ENCODE measurements around the gene NDST1.

NDST1 gene

GRCh38 chr5:150549735-150550134, 41.8 kb downstream of the NDST1 start:
- TF ChIP-seq, protein P1, sequence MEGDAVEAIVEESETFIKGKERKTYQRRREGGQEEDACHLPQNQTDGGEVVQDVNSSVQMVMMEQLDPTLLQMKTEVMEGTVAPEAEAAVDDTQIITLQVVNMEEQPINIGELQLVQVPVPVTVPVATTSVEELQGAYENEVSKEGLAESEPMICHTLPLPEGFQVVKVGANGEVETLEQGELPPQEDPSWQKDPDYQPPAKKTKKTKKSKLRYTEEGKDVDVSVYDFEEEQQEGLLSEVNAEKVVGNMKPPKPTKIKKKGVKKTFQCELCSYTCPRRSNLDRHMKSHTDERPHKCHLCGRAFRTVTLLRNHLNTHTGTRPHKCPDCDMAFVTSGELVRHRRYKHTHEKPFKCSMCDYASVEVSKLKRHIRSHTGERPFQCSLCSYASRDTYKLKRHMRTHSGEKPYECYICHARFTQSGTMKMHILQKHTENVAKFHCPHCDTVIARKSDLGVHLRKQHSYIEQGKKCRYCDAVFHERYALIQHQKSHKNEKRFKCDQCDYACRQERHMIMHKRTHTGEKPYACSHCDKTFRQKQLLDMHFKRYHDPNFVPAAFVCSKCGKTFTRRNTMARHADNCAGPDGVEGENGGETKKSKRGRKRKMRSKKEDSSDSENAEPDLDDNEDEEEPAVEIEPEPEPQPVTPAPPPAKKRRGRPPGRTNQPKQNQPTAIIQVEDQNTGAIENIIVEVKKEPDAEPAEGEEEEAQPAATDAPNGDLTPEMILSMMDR (conservative IDR thresholded peaks at IDR 0.05) = no peak

DNA sequence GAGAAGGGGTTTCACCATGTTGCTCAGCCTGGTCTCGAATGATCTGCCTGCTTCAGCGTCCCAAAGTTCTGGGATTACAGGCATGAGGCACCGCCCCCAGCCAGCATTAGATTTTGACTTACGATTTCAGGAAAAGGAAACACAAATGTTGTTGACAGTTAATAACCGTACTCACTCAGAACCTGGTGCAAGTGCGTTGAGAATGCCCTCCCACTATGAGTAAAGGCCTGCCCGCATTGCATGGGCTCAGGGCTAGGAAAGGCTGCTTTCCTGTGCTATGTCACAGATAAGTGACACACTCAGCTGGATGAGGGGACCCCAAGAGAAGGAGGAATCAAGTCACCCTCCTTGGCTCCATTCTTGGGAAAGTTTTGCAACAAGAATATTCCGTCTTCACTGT, 42.4 kb downstream of the NDST1 start:
- H3K27ac ChIP-seq = no peak overlapping the region
- TF ChIP-seq, protein P1 (conservative IDR thresholded peaks at IDR 0.05) = no peak

More at GRCh38 chr5:150549735-150550134, 41.8 kb downstream of the NDST1 start:
- H3K27ac ChIP-seq = no peak overlapping the region

DNA sequence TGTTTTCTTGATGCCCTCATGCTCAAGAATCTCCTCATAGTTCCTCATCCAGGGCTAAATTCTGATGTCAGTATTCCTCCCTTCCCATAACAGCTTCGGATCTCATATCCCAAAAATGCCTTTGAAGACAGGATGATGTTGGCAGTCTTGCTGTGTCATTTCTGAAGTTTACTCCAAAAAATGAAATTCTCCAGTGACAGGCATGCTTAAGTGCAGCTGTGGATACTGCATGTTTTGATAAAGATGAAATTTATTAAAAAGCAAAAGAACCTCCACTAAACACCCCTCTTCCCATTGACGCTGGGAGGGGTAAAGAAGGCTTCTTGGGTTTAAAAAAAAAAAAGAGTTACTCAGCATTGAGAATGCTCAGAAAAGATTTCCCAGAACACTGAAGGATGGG, 43.1 kb downstream of the NDST1 start:
- no peak overlapping the region for H3K27ac ChIP-seq
- TF ChIP-seq, protein P1 (conservative IDR thresholded peaks at IDR 0.05) = no peak

DNA sequence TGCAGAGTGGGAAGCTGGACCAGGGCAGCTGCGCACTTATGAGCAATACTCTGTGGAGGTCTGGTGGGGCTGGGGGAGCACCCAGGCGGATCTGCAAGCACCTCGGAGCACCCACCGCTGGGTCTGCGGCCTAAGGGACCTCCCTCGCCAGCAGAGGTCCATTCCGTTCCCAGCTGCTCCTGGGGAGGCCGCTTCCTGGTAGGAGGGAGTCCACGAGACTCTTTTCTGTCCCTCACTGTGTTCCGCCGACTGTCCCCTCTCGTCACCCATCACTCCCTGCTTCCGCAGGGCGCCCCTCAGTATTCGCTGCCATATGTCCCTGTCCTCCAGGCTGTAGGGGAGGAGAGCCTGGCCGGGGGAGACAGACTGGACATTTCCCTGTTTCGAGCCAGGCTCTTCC, 45.5 kb downstream of the NDST1 start:
- TF ChIP-seq, protein P1 (conservative IDR thresholded peaks at IDR 0.05) = no peak
- H3K27ac ChIP-seq = no peak overlapping the region

- no peak overlapping the region for H3K27ac ChIP-seq
- TF ChIP-seq, protein P1 (conservative IDR thresholded peaks at IDR 0.05) = no peak
These were observed 46.0 kb downstream of the NDST1 start for GRCh38 chr5:150553911-150554310.

DNA sequence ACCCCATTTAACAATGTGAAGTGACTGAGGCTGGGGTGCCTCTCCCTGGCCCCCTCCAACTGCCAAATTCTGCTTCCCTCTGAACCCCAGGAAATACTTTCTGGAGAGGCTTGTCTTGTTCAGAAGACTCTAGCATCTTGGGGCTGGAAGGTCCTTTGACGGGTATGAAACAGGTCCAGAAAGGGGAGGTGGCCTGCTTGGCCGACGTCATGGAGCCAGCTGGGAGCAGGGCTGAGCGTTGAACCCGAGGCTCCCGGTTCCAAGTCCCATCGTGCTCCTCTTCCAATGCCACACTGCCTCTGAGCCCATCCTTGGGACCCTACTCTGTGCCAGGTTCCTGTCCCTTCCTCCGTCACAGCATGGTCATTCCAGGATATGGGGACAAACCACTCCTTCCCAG, 46.9 kb downstream of the NDST1 start:
- no peak overlapping the region for H3K27ac ChIP-seq
- TF ChIP-seq, protein P1 (conservative IDR thresholded peaks at IDR 0.05) = no peak

- TF ChIP-seq, protein P1 (conservative IDR thresholded peaks at IDR 0.05) = no peak
- no peak overlapping the region for H3K27ac ChIP-seq
These were observed 48.2 kb downstream of the NDST1 start for GRCh38 chr5:150556106-150556505.

Data from VCaP (cell line).